HepG2 (cell line): Measurements from ENCODE around the gene KCNJ4.

Experiments used
- MEIS1 ChIP-seq: sonication (generic); formaldehyde crosslinking; IDR thresholded peaks from 2 replicates; pipeline ENCODE4 v1.9.0; 2021; ENCODE audit warnings: mild to moderate bottlenecking, missing genetic modification reagents, moderate library complexity, borderline replicate concordance
- PCBP1 ChIP-seq: fragments of 200-400 bp; formaldehyde crosslinking; IDR thresholded peaks from 2 replicates; pipeline ENCODE4 v1.6.1; 2017; ENCODE audit warnings: mild to moderate bottlenecking, low read depth, low read length, borderline replicate concordance
- PHB2 ChIP-seq: fragments of 450-650 bp; IDR thresholded peaks from 2 replicates; pipeline ENCODE4 v1.6.1; 2018; ENCODE audit not compliant: partially characterized antibody
- STAT5B ChIP-seq: sonication (generic); formaldehyde crosslinking; IDR thresholded peaks from 2 replicates; pipeline ENCODE4 v1.4.0; 2020; ENCODE audit warnings: missing genetic modification reagents
- ZBTB7A ChIP-seq: sonication (generic); formaldehyde crosslinking; IDR thresholded peaks from 2 replicates; pipeline ENCODE4 v1.8.0; 2022; ENCODE audit warnings: mild to moderate bottlenecking, missing genetic modification reagents
- ZNF256 ChIP-seq: sonication (generic); formaldehyde crosslinking; conservative IDR thresholded peaks from 2 replicates; pipeline ENCODE4 v1.4.0; 2020; ENCODE audit warnings: missing genetic modification reagents
- ZNF569 ChIP-seq: sonication (generic); formaldehyde crosslinking; IDR thresholded peaks from 2 replicates; pipeline ENCODE4 v1.5.0; 2020; ENCODE audit warnings: mild to moderate bottlenecking, missing genetic modification reagents, moderate library complexity, borderline replicate concordance
- TF ChIP-seq, protein P1 (sequence below): sonication (generic); formaldehyde crosslinking; conservative IDR thresholded peaks from 2 replicates; pipeline ENCODE4 v1.8.0; 2022; ENCODE audit warnings: low read depth, missing genetic modification reagents
- TF ChIP-seq, protein P2 (sequence below): sonication (generic); formaldehyde crosslinking; IDR thresholded peaks from 2 replicates; pipeline ENCODE4 v1.5.0; 2020; ENCODE audit warnings: mild to moderate bottlenecking, missing genetic modification reagents, moderate library complexity

DNA sequence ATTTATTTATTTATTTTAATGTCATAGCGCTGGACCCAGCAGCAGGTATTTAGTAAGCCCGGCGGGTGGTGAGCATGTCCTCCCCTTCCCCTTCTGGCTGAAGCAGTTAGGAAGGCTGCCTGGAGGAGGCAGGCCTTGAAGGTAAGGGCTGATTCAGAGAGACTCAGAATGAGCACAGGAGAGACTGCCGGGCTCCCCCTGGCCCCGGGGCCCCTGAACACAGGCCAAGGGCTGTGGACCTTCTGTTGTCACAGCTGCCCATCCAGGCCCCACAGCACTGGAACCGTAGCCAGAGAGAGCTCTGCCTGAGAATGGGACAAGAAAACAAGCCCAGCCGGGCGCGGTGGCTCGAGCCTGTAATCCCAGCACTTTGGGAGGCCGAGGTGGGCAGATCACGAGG is 52.8 kb downstream of the KCNJ4 start:
- TF ChIP-seq ZNF569 (CRISPR knock-in tag) = no peak
- TF ChIP-seq PCBP1 = no peak
- TF ChIP-seq, protein P1, sequence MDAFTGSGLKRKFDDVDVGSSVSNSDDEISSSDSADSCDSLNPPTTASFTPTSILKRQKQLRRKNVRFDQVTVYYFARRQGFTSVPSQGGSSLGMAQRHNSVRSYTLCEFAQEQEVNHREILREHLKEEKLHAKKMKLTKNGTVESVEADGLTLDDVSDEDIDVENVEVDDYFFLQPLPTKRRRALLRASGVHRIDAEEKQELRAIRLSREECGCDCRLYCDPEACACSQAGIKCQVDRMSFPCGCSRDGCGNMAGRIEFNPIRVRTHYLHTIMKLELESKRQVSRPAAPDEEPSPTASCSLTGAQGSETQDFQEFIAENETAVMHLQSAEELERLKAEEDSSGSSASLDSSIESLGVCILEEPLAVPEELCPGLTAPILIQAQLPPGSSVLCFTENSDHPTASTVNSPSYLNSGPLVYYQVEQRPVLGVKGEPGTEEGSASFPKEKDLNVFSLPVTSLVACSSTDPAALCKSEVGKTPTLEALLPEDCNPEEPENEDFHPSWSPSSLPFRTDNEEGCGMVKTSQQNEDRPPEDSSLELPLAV (CRISPR knock-in tag) = no peak
- TF ChIP-seq, protein P2, sequence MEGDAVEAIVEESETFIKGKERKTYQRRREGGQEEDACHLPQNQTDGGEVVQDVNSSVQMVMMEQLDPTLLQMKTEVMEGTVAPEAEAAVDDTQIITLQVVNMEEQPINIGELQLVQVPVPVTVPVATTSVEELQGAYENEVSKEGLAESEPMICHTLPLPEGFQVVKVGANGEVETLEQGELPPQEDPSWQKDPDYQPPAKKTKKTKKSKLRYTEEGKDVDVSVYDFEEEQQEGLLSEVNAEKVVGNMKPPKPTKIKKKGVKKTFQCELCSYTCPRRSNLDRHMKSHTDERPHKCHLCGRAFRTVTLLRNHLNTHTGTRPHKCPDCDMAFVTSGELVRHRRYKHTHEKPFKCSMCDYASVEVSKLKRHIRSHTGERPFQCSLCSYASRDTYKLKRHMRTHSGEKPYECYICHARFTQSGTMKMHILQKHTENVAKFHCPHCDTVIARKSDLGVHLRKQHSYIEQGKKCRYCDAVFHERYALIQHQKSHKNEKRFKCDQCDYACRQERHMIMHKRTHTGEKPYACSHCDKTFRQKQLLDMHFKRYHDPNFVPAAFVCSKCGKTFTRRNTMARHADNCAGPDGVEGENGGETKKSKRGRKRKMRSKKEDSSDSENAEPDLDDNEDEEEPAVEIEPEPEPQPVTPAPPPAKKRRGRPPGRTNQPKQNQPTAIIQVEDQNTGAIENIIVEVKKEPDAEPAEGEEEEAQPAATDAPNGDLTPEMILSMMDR (CRISPR knock-in tag) = no peak
- no peak for TF ChIP-seq ZBTB7A
- no peak for TF ChIP-seq MEIS1 (CRISPR knock-in tag)
- no peak for TF ChIP-seq STAT5B
- TF ChIP-seq PHB2 = no peak
- TF ChIP-seq ZNF256 (CRISPR knock-in tag) = no peak
